HCT116 (cell line): ENCODE measurements around the gene KAZN. TPM values are rescaled to one million over a fixed set of nuclear protein-coding genes. Genes with fewer than 3 reads are reported as not detected.

Experiments used
- ATAC-seq: fragments of 200-7000 bp; cut with Tn5 transposase; 2 replicates; pipeline ENCODE4 v1.9.1; 2020; ENCODE audit warnings: mild to moderate bottlenecking, moderate library complexity
- BruUV-seq: library from RNA; stranded (reverse); fragments of 400-500 nt; replicated peaks from 2 replicates; lab custom pipeline; 2021; lab: Mats Ljungman, UMichigan
- CTCF ChIA-PET: fragments of 300-600 bp; sonication (Branson Sonifier 250); formaldehyde crosslinking; loops from one replicate; lab custom pipeline; 2021; ENCODE audit warnings: antibody characterized with exemption; lab: Charles Lee
- POLR2A ChIA-PET: fragments of 300-600, 350-600 bp; sonication (Branson Sonifier 250); formaldehyde crosslinking; loops from one replicate; lab custom pipeline; 2021; ENCODE audit warnings: antibody characterized with exemption; lab: Charles Lee
- RAD21 ChIA-PET, 2 experiments: fragments of 300-600 bp; sonication (Branson Sonifier 250); formaldehyde crosslinking; loops; one replicate each; lab custom pipeline; 2023; ENCODE audit warnings: low total read pairs in 2 of 2; ENCODE audit not compliant: uncharacterized antibody in 2 of 2, unreplicated experiment in 2 of 2, low non-redundant PET in 1 of 2; lab: Charles Lee
- DNase-seq: peaks from one replicate; pipeline ENCODE4 v3.0.0-alpha.2; 2010; ENCODE audit warnings: low read depth, low spot score
- H2AFZ ChIP-seq: fragments of 200-600 bp; shearing (Covaris generic), sonication (generic); 2 replicates; pipeline ENCODE4 v1.6.1; 2017; ENCODE audit warnings: low read depth, mixed run types, mixed read lengths, antibody characterized with exemption, low read length; ENCODE audit not compliant: poor library complexity, severe bottlenecking
- H3K27ac ChIP-seq: 2 replicates; pipeline ENCODE4 v1.5.1; 2012; ENCODE audit warnings: low read depth, low read length
- H3K27me3 ChIP-seq: fragments of 200-600 bp; sonication (generic); 2 replicates; pipeline ENCODE4 v1.6.1; 2016; ENCODE audit warnings: mixed run types, low read length, mixed read lengths; ENCODE audit not compliant: insufficient read depth
- H3K36me3 ChIP-seq, 2 experiments: fragments of 200-500 bp in 1 of 2; fragments of 200-600 bp in 1 of 2; sonication (Bioruptor generic) in 1 of 2; sonication (generic) in 1 of 2; 2 replicates each; pipeline versions ENCODE4 v1.5.1 to v1.6.1; 2014 to 2016; ENCODE audit warnings: low read length in 2 of 2, inconsistent platforms in 1 of 2, mixed read lengths in 1 of 2, mixed run types in 1 of 2; ENCODE audit not compliant: insufficient read depth in 2 of 2, control insufficient read depth in 1 of 2
- H3K4me1 ChIP-seq, 2 experiments: fragments of 200-600 bp in 1 of 2; sonication (generic) in 1 of 2; 2 replicates each; pipeline versions ENCODE4 v1.5.1 to v1.6.1; 2012 to 2017; ENCODE audit warnings: low read length in 2 of 2, inconsistent platforms in 1 of 2, mild to moderate bottlenecking in 1 of 2, mixed read lengths in 1 of 2, mixed run types in 1 of 2, moderate library complexity in 1 of 2; ENCODE audit not compliant: insufficient read depth in 2 of 2, control insufficient read depth in 1 of 2
- H3K4me2 ChIP-seq: fragments of 200-600 bp; sonication (generic); 2 replicates; pipeline ENCODE4 v1.6.1; 2017; ENCODE audit warnings: mixed run types, low read length, mixed read lengths
- H3K4me3 ChIP-seq, 2 experiments: fragments of 200-600 bp in 1 of 2; sonication (generic) in 1 of 2; replicated peaks in 1 of 2; 2 replicates each; pipeline ENCODE4 v1.5.1; 2011 to 2016; ENCODE audit warnings: low read length in 2 of 2, control low read depth in 1 of 2, low read depth in 1 of 2, mild to moderate bottlenecking in 1 of 2, mixed read lengths in 1 of 2, mixed run types in 1 of 2
- H3K79me2 ChIP-seq: fragments of 200-600 bp; sonication (generic); 2 replicates; pipeline ENCODE4 v1.6.1; 2017; ENCODE audit warnings: mild to moderate bottlenecking, mixed run types, low read length, moderate library complexity, mixed read lengths; ENCODE audit not compliant: insufficient read depth
- H3K9ac ChIP-seq: fragments of 200-600 bp; sonication (generic); 2 replicates; pipeline ENCODE4 v1.6.1; 2016; ENCODE audit warnings: low read length, mixed read lengths
- H3K9me2 ChIP-seq: fragments of 200-600 bp; sonication (generic), shearing (Covaris generic); 2 replicates; pipeline ENCODE4 v1.6.1; 2017; ENCODE audit warnings: mixed run types, mild to moderate bottlenecking, moderate library complexity; ENCODE audit not compliant: insufficient read depth
- H3K9me3 ChIP-seq, 2 experiments: fragments of 200-500 bp in 1 of 2; fragments of 200-600 bp in 1 of 2; sonication (Bioruptor generic) in 1 of 2; sonication (generic) in 1 of 2; 2 replicates each; pipeline ENCODE4 v1.6.1; 2014 to 2017; ENCODE audit warnings: low read length in 2 of 2, mixed read lengths in 2 of 2, inconsistent platforms in 1 of 2, low read depth in 1 of 2, mild to moderate bottlenecking in 1 of 2, mixed run types in 1 of 2, moderate library complexity in 1 of 2; ENCODE audit not compliant: control insufficient read depth in 1 of 2, insufficient read depth in 1 of 2
- H4K20me1 ChIP-seq: fragments of 200-600 bp; sonication (generic), shearing (Covaris generic); 2 replicates; pipeline ENCODE4 v1.6.1; 2017; ENCODE audit warnings: mixed run types, mild to moderate bottlenecking, moderate library complexity; ENCODE audit not compliant: insufficient read depth
- CBX3 ChIP-seq: IDR thresholded peaks from 2 replicates; pipeline ENCODE4 v1.6.1; 2012; ENCODE audit warnings: low read depth
- ELF1 ChIP-seq: IDR thresholded peaks from 2 replicates; pipeline ENCODE4 v1.6.1; 2012; ENCODE audit warnings: low read depth, borderline replicate concordance
- EZH2 ChIP-seq: fragments of 200-600 bp; sonication (generic); IDR thresholded peaks from 2 replicates; pipeline ENCODE4 v1.6.1; 2017; ENCODE audit warnings: antibody characterized with exemption, mixed run types
- EZH2phosphoT487 ChIP-seq: fragments of 200-600 bp; IDR thresholded peaks from 2 replicates; pipeline ENCODE4 v1.6.1; 2018; ENCODE audit warnings: antibody characterized with exemption, borderline replicate concordance
- SP1 ChIP-seq: IDR thresholded peaks from 2 replicates; pipeline ENCODE4 v1.6.1; 2012; ENCODE audit warnings: low read depth
- YY1 ChIP-seq: IDR thresholded peaks from 2 replicates; pipeline ENCODE4 v1.6.1; 2011; ENCODE audit warnings: low read length, low read depth, moderate library complexity, mild to moderate bottlenecking; ENCODE audit not compliant: insufficient replicate concordance; ENCODE audit errors: extremely low read depth
- ZFX ChIP-seq: fragments of 450-650 bp; IDR thresholded peaks from 2 replicates; pipeline ENCODE4 v1.6.1; 2017
- ZNF274 ChIP-seq: fragments of 200-500 bp; sonication (Bioruptor generic); IDR thresholded peaks from 2 replicates; pipeline ENCODE4 v1.6.1; 2014; ENCODE audit warnings: mild to moderate bottlenecking, low read depth, low read length, inconsistent platforms
- intact Hi-C: fragments of 100-400 bp; cut with micrococcal nuclease; formaldehyde crosslinking; loops from 2 replicates; pipeline ENCODE4 v1.10.0; 2022
- total RNA-seq: library from RNA; stranded (reverse); gene quantifications from one replicate; pipeline ENCODE4 v1.2.1, GENCODE V29; 2021; ENCODE audit not compliant: unreplicated experiment
- TF ChIP-seq, protein P1 (sequence below): IDR thresholded peaks from 2 replicates; pipeline ENCODE4 v1.6.1; 2012
- TF ChIP-seq, protein P2 (sequence below), 3 experiments: fragments of 200-600 bp in 1 of 3; sonication (generic) in 1 of 3; IDR thresholded peaks in 2 of 3; conservative IDR thresholded peaks in 1 of 3; 2 replicates each; pipeline ENCODE4 v1.5.1; 2012 to 2017; ENCODE audit warnings: low read depth in 2 of 3, low read length in 2 of 3, antibody characterized with exemption in 1 of 3, borderline replicate concordance in 1 of 3, control low read depth in 1 of 3, mild to moderate bottlenecking in 1 of 3, mixed read lengths in 1 of 3, mixed run types in 1 of 3, moderate library complexity in 1 of 3; ENCODE audit not compliant: insufficient read depth in 1 of 3
- TF ChIP-seq, protein P3 (sequence below): IDR thresholded peaks from 2 replicates; pipeline ENCODE4 v1.6.1; 2012; ENCODE audit warnings: low read depth

The KAZN gene
- total RNA-seq, 1 experiment from 2014 or later: 13.4 TPM

DNA sequence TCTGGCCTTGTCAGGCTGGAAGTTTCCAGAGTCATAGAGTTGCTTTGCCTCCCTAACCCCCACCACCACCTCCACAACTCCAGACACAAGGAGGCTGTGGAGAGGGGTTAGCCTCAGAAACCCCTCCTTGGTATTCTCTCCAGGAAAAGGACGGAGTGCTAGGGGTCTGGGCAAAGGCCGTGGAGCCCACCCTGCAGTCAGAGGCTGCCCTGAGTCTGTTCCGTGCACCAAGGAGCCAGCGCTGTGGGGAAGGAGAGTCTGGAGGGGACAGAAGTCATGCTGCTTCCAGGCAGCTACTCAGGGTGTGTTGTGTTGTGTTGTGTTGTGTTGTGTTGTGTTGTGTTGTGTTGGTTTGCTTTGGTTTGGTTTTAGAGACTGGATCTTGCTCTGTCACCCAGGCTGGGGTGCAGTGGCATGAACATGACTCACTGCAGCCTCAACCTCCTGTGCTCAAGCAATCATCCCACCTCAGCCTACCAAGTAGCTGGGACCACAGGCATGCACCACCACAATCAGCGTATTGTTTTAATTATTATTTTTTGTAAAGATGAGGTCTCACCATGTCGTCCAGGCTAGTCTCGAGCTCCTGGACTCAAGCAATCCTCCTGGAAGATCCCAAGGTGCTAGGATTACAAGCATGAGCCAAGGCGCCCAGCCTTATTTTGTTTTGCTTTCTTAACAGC is 432.9 kb downstream of the KAZN start:
- DNase-seq (no peak), ATAC-seq (no peak)
- H3K4me2 ChIP-seq: no peak overlapping the region
- H3K79me2 ChIP-seq: no peaks in the 10 kb centered on the region
- H3K9me2 ChIP-seq: no peaks in the 10 kb centered on the region
- no peak overlapping the region for H3K27ac ChIP-seq
- ChIA-PET CTCF (interaction anchor here (1.0 kb wide), 1 partner anchor 253 kb away, joined by 3 read pairs; no protein-coding TSS in a partner anchor), POLR2A (no interaction called here), RAD21 (no interaction called here)
- no peak overlapping the region for H3K9ac ChIP-seq
- H3K27me3 ChIP-seq: no peaks in the 10 kb centered on the region
- no peak overlapping the region for H2AFZ ChIP-seq
- TF ChIP-seq, protein P1, sequence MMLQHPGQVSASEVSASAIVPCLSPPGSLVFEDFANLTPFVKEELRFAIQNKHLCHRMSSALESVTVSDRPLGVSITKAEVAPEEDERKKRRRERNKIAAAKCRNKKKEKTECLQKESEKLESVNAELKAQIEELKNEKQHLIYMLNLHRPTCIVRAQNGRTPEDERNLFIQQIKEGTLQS: no peak
- TF ChIP-seq EZH2phosphoT487 (no peak), ZNF274 (no peak), CBX3 (no peak), ELF1 (no peak), SP1 (no peak), YY1 (no peak), ZFX (no peak), EZH2 (no peak)
- TF ChIP-seq, protein P2, sequence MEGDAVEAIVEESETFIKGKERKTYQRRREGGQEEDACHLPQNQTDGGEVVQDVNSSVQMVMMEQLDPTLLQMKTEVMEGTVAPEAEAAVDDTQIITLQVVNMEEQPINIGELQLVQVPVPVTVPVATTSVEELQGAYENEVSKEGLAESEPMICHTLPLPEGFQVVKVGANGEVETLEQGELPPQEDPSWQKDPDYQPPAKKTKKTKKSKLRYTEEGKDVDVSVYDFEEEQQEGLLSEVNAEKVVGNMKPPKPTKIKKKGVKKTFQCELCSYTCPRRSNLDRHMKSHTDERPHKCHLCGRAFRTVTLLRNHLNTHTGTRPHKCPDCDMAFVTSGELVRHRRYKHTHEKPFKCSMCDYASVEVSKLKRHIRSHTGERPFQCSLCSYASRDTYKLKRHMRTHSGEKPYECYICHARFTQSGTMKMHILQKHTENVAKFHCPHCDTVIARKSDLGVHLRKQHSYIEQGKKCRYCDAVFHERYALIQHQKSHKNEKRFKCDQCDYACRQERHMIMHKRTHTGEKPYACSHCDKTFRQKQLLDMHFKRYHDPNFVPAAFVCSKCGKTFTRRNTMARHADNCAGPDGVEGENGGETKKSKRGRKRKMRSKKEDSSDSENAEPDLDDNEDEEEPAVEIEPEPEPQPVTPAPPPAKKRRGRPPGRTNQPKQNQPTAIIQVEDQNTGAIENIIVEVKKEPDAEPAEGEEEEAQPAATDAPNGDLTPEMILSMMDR (IDR thresholded peaks at IDR 0.05 in 2 of 3, conservative IDR thresholded peaks at IDR 0.05 in 1 of 3; ENCODE audit: borderline replicate concordance in 1 of 3, insufficient read depth in 1 of 3, low read depth in 2 of 3, low read length in 2 of 3): no peak
- TF ChIP-seq, protein P3, sequence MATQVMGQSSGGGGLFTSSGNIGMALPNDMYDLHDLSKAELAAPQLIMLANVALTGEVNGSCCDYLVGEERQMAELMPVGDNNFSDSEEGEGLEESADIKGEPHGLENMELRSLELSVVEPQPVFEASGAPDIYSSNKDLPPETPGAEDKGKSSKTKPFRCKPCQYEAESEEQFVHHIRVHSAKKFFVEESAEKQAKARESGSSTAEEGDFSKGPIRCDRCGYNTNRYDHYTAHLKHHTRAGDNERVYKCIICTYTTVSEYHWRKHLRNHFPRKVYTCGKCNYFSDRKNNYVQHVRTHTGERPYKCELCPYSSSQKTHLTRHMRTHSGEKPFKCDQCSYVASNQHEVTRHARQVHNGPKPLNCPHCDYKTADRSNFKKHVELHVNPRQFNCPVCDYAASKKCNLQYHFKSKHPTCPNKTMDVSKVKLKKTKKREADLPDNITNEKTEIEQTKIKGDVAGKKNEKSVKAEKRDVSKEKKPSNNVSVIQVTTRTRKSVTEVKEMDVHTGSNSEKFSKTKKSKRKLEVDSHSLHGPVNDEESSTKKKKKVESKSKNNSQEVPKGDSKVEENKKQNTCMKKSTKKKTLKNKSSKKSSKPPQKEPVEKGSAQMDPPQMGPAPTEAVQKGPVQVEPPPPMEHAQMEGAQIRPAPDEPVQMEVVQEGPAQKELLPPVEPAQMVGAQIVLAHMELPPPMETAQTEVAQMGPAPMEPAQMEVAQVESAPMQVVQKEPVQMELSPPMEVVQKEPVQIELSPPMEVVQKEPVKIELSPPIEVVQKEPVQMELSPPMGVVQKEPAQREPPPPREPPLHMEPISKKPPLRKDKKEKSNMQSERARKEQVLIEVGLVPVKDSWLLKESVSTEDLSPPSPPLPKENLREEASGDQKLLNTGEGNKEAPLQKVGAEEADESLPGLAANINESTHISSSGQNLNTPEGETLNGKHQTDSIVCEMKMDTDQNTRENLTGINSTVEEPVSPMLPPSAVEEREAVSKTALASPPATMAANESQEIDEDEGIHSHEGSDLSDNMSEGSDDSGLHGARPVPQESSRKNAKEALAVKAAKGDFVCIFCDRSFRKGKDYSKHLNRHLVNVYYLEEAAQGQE: no peak
- intact Hi-C loops: no loop called here
- H3K4me3 ChIP-seq: no peak overlapping the region
- H3K4me1 ChIP-seq: peaks cover 6 to 18% of the 10 kb centered on the region in 2 experiments; a peak in 3 of 4 replicates
- H3K9me3 ChIP-seq: no peaks in the 10 kb centered on the region
- no peaks in the 10 kb centered on the region for H4K20me1 ChIP-seq
- BruUV-seq: no TSS peak
- H3K36me3 ChIP-seq: no peaks in the 10 kb centered on the region
